Esophagus (tissue), 2 donors: ENCODE data around the gene ZNF496. TPM values are rescaled to one million over a fixed set of nuclear protein-coding genes. Genes with fewer than 3 reads are reported as not detected.
"Not testable (repeated sequence)": the region's sequence is repeated elsewhere in the genome, so short reads cannot be mapped to it uniquely, and the experiment has no call there.

ENCODE experiments used
- H3K27ac ChIP-seq, 2 donors: one replicate each; pipeline ENCODE4 v1.5.1; 2013; ENCODE audit warnings: low read depth in 2 of 2, mild to moderate bottlenecking in 2 of 2, inconsistent platforms in 1 of 2, low read length in 1 of 2, moderate library complexity in 1 of 2
- H3K27me3 ChIP-seq, 2 donors: one replicate each; pipeline ENCODE4 v1.6.1; 2013; ENCODE audit warnings: low read length in 2 of 2, control low read depth in 1 of 2, mild to moderate bottlenecking in 1 of 2; ENCODE audit not compliant: insufficient read depth in 2 of 2, control insufficient read depth in 1 of 2
- H3K36me3 ChIP-seq, 2 donors: one replicate each; pipeline ENCODE4 v1.6.1; 2013; ENCODE audit warnings: low read length in 1 of 2; ENCODE audit not compliant: control insufficient read depth in 2 of 2, insufficient read depth in 2 of 2
- H3K4me1 ChIP-seq, 2 donors: one replicate each; pipeline ENCODE4 v1.6.1; 2013; ENCODE audit warnings: low read length in 1 of 2; ENCODE audit not compliant: control insufficient read depth in 2 of 2, insufficient read depth in 2 of 2
- H3K4me3 ChIP-seq, 2 donors: one replicate each; pipeline ENCODE4 v1.5.1; 2013; ENCODE audit warnings: low read length in 2 of 2, mild to moderate bottlenecking in 2 of 2, low read depth in 1 of 2, moderate library complexity in 1 of 2
- H3K9me3 ChIP-seq, 2 donors: one replicate each; pipeline ENCODE4 v1.6.1; 2013; ENCODE audit warnings: mild to moderate bottlenecking in 2 of 2, low read depth in 1 of 2, low read length in 1 of 2, moderate library complexity in 1 of 2; ENCODE audit not compliant: control insufficient read depth in 2 of 2, insufficient read depth in 1 of 2
- WGBS, 2 donors: extraction: QIAGEN DNeasy Blood & Tissue Kit; methylation state at CpG; one replicate each; pipeline ENCODE4 v1.1.7; 2013; 5-methylcytosine and 5-hydroxymethylcytosine counted together
- polyA plus RNA-seq, 2 donors: library from polyadenylated mRNA; stranded (reverse); fragments of 200-250 nt; gene quantifications; one replicate each; pipeline ENCODE4 v1.2.3, GENCODE V29; 2013
- donor health status: healthy with polysubstance abuse.
- donor health status: Bipolar disorder and iron deficiency.

ZNF496 gene
- polyA plus RNA-seq, 2 donors = 3.7 to 3.8 TPM

GRCh38 chr1:247269133-247269532, 62.5 kb downstream of the ZNF496 start:
- no peak overlapping the region for H3K4me3 ChIP-seq
- H3K36me3 ChIP-seq = no peaks in the 10 kb centered on the region
- H3K27ac ChIP-seq = no peak overlapping the region
- no peaks in the 10 kb centered on the region for H3K4me1 ChIP-seq
- H3K9me3 ChIP-seq = peaks cover 5 to 6% of the 10 kb centered on the region in 2 donors
- no peaks in the 10 kb centered on the region for H3K27me3 ChIP-seq

DNA sequence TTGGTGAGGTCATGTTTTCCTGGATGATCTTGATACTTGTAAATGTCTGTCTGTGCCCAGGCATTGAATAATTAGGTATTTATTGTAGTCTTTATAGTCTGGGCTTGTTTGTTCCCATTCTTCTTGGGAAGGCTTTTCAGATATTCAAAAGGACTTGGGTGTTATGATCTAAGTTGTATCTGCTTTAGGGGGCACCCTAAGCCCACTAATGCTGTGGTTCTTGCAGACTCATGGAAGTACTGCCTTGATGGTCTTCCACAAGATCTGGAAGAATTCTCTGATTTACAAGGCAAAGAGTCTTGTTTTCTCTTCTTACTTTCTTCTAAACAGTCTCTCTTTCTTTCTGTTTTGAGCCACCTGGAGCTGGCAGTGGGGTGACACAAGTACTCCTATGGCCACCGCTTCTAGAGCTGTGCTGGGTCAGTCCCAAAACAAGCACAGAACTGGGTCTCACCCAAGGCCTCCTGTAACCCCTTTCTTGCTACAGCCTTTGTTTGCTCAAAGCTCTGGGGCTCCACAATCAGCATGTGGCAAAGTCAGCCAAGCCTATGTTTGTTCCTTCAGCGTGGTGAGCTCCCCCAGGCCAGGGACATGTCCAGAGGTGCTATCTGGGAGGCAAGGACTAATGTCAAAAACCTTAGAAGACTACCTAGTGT, 63.1 kb downstream of the ZNF496 start:
- H3K4me3 ChIP-seq = no peak overlapping the region
- H3K9me3 ChIP-seq = peaks cover 5 to 6% of the 10 kb centered on the region in 2 donors
- 68 to 77% methylated on average over 2 of the region's 2 CpGs for WGBS, 2 donors
- H3K4me1 ChIP-seq = no peaks in the 10 kb centered on the region
- no peaks in the 10 kb centered on the region for H3K27me3 ChIP-seq
- H3K27ac ChIP-seq = no peak overlapping the region
- no peaks in the 10 kb centered on the region for H3K36me3 ChIP-seq

- Histone ChIP-seq H3K9me3 (peaks cover 5 to 6% of the 10 kb centered on the region in 2 donors), H3K36me3 (no peaks in the 10 kb centered on the region), H3K4me3 (no peak overlapping the region), H3K4me1 (no peaks in the 10 kb centered on the region), H3K27me3 (no peaks in the 10 kb centered on the region), H3K27ac (no peak overlapping the region)
- WGBS, 2 donors = 88 to 91% methylated on average over 5 of the region's 5 CpGs
These were observed 65.6 kb downstream of the ZNF496 start for GRCh38 chr1:247266053-247266452.

DNA sequence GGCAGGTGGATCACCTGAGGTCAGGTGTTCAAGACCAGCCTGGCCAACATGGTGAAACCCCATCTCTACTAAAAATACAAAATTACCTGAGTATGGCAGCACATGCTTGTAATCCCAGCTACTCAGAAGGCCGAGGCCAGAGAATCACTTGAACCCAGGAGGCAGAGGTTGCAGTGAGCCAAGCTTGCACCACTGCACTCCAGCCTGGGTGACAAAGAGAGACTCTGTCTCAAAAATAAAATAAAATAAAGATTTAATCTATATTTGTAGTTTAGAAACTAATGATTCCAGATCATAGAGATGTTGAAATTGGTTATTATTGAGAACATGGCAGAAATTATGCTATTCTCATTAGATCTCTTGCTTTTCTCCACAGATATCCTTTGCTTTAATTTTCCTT, 75.9 kb downstream of the ZNF496 start, which contains the start of gene VN1R5:
Gene VN1R5, plus strand, starts transcription at position 301 of the 400 bp plus-strand sequence.
- 70 to 76% methylated on average over 1 of the region's 1 CpG for WGBS, 2 donors
- H3K4me3 ChIP-seq, H3K27me3 ChIP-seq, H3K9me3 ChIP-seq, H3K4me1 ChIP-seq, H3K27ac ChIP-seq, H3K36me3 ChIP-seq: not testable (repeated sequence)

DNA sequence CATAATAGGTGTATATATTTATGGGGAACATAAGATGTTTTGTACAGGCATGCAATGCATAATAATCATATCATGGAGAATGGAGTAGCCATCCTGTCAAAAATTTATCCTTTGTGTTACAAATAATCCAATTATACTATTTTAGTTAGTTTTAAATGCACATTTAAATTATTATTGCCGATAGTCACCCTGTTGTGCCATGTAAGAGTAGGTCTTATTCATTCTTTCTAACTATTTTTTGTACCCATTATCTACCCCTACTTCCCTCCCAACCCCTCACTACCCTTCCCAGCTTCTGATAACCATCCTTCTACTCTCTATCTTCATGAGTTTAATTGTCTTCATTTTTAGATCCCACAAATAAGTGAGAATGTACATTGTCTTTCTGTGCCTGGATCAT, 84.1 kb downstream of the ZNF496 start:
- no peaks in the 10 kb centered on the region for H3K27me3 ChIP-seq
- H3K27ac ChIP-seq = no peak overlapping the region
- H3K4me1 ChIP-seq = no peaks in the 10 kb centered on the region
- H3K9me3 ChIP-seq = peaks cover 4% of the 10 kb centered on the region in 2 donors
- H3K36me3 ChIP-seq = no peaks in the 10 kb centered on the region
- WGBS, 2 donors = 97 to 98% methylated on average over 1 of the region's 1 CpG
- no peak overlapping the region for H3K4me3 ChIP-seq

Other genes with a start within 250 kb of the ZNF496 start
- 1 to 10 TPM; 1.7 to 2.0 TPM for gene ZNF669, start 227.5 kb downstream of the ZNF496 start, polyA plus RNA-seq
- 1 to 10 TPM in 1 of 2 donors, under 1 TPM in 1; 0.53 to 1.2 TPM for gene ZNF124, start 159.8 kb downstream of the ZNF496 start, polyA plus RNA-seq
- not detected for gene VN1R5, start 75.8 kb downstream of the ZNF496 start, polyA plus RNA-seq
- gene NLRP3, start 84.3 kb upstream of the ZNF496 start, polyA plus RNA-seq = under 1 TPM; 0.20 to 0.25 TPM
- not detected for gene OR2B11, start 126.2 kb upstream of the ZNF496 start, polyA plus RNA-seq
- gene OR2C3, start 204.6 kb upstream of the ZNF496 start, polyA plus RNA-seq = not detected
- gene GCSAML, start 217.3 kb upstream of the ZNF496 start, polyA plus RNA-seq = under 1 TPM; 0.06 TPM